Activated naive CD4-positive, alpha-beta T cell (primary cell): Measurements from ENCODE around the gene IDE.
"Not testable (repeated sequence)": the region's sequence is repeated elsewhere in the genome, so short reads cannot be mapped to it uniquely, and the experiment has no call there.

Source experiments
- DNase-seq, 4 experiments: peaks; one replicate each; lab custom pipeline; 2025; lab: John Stamatoyannopoulos, UW

The IDE gene

GRCh38 chr10:92490387-92490786 is 83.5 kb downstream of the IDE start:
- no peak for DNase-seq

DNA sequence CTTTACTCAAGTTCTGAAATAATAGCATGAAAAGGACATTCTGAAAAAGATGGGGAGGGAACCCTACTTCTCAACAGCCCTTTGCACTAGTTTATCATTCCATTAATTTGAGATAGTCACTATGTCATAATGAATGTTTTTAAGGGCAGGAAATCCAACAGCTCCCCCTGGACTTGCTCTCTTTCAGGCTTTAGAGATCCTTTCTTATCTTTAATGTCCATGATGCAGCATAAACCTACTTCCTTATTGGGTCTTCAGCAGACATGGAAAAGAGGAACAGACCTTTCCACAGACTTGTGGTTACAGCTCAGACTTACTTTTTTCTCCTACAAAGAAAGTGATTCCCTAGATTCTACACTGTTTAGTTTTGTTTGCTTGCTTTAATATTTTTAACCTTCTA is 87.3 kb downstream of the IDE start:
- no peak for DNase-seq

GRCh38 chr10:92483539-92483938 is 90.4 kb downstream of the IDE start:
- DNase-seq = no peak

DNA sequence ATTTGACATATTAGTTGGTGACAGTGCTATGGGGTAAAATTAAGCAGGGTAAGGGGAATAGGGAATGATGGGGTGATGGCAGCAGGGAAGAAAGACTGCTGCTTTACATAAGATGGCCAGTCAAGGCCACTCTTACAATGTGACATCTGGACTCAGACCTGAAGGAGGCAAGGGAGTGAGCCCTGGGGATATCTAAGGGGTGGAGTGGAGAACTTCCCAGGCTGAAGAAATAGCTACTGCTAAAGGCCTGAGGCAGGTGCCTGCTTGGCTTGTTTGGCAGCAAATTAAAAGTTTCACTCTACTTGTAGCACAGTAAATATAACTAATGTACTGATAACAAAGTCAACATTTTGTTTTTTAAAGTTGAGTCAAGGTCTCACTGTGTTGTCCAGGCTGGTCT is 93.5 kb downstream of the IDE start:
- DNase-seq = no peak

- DNase-seq = no peak
These were observed 94.3 kb downstream of the IDE start for GRCh38 chr10:92479547-92479946.

DNA sequence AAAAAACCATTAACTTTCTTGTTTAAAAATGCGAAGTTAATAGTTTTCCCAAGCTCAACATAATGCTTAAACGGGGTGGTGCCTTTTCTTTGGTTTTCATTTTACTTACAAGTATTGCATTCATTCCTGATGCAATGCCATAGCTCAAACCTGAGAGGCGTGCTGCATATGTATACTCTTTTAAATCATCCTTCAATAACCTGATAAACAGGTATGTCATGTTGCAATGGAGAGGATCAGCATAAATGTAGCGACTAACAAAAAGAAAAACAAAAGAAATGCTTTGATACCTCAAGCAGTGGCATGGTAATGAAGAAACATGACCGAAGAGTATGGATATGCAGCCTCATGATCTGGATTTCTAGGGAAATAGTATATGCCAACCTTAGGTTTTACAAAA is 95.4 kb downstream of the IDE start:
- DNase-seq = no peak

DNA sequence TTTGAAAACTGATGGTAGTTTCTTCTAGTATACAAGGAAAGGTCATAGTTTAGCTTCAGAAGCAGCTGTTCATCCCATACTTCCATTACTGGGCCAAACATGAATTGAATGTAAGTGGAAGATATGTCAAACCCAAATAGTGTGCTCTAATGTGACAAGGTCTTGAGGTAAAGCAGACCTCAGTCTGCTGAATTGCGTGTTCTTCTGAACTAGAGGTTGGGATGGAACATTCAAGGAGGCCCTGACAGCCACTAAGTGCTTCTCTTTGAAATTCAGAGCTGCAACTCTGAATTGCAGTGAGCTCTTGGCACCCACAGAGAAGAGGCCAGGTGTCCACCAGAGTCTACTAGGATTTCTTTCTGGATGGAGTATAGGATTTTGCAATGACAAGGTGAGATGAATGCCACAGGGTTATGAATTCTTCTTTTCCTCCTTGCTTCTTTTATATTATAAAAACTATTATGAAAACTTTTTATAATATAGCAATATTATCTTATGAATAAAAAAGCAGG is 98.5 kb downstream of the IDE start:
- no peak for DNase-seq

GRCh38 chr10:92470026-92470425 is 103.9 kb downstream of the IDE start:
- DNase-seq = no peak

DNA sequence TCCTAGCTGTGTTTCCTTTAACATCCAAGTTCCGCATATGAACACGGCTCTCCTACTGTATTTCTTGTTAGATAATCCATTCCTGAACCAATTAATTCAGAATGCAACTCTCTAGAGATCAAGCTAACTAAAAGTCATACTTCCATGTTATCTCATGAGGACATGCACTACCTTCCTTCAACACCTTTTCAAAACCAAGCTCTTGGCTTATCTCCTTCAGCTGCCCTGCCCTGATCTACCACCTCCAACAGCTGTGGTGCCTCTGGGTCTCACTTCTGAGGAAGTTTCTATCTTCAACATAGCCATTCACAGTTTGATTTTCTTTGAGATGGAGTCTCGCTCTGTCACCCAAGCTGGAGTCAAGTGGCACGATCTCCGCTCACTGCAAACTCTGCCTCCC is 109.5 kb downstream of the IDE start:
- DNase-seq = no peak

- DNase-seq = no peak
These were observed 110.3 kb downstream of the IDE start for GRCh38 chr10:92463582-92463981.

- DNase-seq = not testable (repeated sequence)
These were observed 118.9 kb downstream of the IDE start for GRCh38 chr10:92454955-92455354.

- no peak for DNase-seq
These were observed 121.6 kb downstream of the IDE start for GRCh38 chr10:92452313-92452712.

DNA sequence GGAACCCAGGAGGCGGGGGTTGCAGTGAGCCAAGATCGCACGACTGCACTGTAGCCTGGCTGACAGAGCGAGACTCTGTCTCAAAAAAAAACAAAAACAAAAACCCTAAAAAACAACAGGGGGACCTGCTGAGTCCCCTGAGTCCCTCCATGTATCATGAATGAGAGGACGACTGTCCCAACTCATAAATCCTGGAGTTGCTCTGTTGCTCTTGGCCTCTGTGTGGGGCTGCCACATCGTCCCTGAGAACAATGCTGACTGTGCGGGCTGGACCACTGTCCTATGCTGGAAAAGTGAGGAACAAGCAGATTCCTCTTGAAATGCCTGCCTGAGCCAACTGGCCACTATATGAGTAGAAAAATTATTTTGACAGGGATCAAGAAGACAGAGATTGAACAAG is 122.5 kb downstream of the IDE start:
- no peak for DNase-seq

DNA sequence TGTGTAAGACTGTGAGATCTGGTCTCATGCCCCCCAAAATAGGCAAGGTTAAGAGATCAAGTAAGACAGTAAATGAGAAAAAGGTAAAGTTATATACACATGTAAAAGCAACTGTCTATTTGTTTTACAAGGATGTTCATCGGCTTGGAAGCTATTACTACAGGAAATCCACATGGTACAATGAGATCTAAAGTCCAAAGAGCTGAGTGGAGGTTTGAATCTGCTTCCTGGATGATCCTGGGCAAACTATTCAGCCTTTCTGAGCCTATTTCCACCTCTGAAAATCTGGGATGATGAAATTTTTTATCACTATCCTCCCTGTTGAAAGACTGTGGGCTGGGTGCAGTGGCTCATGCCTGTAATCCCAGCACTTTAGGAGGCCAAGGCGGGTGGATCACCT is 123.0 kb downstream of the IDE start:
- no peak for DNase-seq

- no peak for DNase-seq
These were observed 133.3 kb downstream of the IDE start for GRCh38 chr10:92440578-92440977.

DNA sequence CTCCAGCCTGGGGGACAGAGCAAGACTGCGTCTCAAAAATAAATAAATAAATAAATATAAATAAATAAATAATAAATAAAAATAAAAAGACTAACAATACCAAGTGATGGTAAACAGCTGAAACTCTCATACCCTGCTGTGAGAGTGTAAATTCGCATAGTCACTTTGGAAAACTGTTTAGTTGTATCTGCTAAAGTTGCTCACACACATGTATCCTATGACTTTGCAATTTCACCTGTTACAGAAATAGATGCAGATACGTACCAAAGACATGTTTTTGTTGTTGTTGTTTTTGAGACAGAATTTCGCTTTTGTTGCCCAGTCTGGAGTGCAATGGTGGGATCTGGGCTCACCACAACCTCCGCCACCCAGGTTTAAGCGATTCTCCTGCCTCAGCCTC is 135.7 kb downstream of the IDE start:
- no peak for DNase-seq

DNA sequence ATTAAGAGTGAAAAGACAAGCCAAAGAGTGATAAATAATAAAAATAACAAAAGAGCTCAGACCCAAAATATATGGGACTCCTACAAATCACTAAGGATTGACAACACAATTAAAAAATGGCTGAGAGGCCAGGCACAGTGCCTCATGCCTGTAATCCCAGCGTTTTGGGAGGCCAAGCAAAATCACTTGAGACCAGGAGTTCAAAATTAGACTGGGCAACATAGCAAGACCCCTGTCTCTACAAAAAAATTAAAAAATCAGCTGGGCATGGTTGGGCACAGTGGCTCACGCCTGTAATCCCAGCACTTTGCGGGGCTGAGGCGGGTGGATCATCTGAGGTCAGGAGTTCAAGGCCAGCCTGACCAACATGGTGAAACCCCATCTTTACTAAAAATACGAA is 137.3 kb downstream of the IDE start:
- no peak for DNase-seq

- DNase-seq = not testable (repeated sequence)
These were observed 137.8 kb downstream of the IDE start for GRCh38 chr10:92436065-92436464.

GRCh38 chr10:92434385-92434784 is 139.5 kb downstream of the IDE start:
- DNase-seq = no peak

DNA sequence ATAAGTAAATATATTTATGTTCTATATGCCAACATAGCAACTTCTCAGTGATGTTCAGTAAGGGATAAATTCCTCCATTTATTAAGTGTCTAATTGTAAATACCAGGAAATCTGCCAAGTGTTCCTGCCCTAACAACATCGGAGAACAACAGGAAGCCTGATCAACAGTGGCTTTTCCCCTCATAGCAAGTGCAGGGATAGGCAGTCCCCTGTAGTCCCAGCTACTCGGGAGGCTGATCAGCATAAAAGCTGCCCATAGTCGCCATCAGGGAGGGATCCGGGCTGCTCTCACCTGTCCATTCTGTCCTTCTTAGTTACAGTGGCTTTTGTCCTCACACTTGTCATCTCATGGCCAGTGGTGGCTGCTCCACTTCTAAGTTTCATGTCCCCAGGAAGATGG is 141.3 kb downstream of the IDE start:
- DNase-seq = no peak

- DNase-seq = no peak
These were observed 143.8 kb downstream of the IDE start for GRCh38 chr10:92430103-92430502.

DNA sequence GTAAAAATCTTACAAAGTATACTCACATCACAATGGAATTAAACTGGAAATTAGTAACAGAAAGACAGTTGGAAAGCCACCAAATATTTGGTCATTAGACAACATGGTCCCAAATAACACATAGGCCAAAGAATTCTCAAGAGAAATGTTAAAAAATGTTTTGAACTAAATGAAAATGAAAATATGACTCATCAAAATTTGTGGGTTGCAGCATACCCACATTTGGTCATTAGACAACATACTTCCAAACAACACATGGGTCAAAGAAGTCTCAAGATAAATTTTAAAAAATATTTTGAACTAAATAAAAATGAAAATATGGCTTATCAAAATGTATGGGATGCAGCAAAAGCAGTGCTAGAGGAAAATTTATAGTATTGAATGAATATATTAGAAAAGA is 152.3 kb downstream of the IDE start:
- DNase-seq = no peak

- no peak for DNase-seq
These were observed 153.2 kb downstream of the IDE start for GRCh38 chr10:92420546-92421275.
